ENCODE results near the gene NDFIP2. TPM values are rescaled to one million over a fixed set of nuclear protein-coding genes. Genes with fewer than 3 reads are reported as not detected.

NDFIP2 gene
- total RNA-seq, 4 donors from 2014 or later, result 72.2 to 103 (median 86.2) TPM

GRCh38 chr13:79483086-79483706 is 2.2 kb downstream of the NDFIP2 start:
- peaks cover 63% of the 10 kb centered on the region for H3K4me1 ChIP-seq
- no peak for DNase-seq (ENCODE audit: low spot score in 2 of 2)
- H3K27ac ChIP-seq, result peak overlapping the region; percentile 83
- TF ChIP-seq POLR2A (IDR thresholded peaks at IDR 0.05) (no peak), POLR2AphosphoS5 (IDR thresholded peaks at IDR 0.05) (no peak)
- 56% methylated on average over 4 of the region's 4 CpGs for WGBS
- H3K27me3 ChIP-seq, result no peaks in the 10 kb centered on the region
- no peaks in the 10 kb centered on the region for H3K9me3 ChIP-seq
- H3K4me3 ChIP-seq, result peak overlapping the region; percentile 90
- no peaks in the 10 kb centered on the region for H3K36me3 ChIP-seq

DNA sequence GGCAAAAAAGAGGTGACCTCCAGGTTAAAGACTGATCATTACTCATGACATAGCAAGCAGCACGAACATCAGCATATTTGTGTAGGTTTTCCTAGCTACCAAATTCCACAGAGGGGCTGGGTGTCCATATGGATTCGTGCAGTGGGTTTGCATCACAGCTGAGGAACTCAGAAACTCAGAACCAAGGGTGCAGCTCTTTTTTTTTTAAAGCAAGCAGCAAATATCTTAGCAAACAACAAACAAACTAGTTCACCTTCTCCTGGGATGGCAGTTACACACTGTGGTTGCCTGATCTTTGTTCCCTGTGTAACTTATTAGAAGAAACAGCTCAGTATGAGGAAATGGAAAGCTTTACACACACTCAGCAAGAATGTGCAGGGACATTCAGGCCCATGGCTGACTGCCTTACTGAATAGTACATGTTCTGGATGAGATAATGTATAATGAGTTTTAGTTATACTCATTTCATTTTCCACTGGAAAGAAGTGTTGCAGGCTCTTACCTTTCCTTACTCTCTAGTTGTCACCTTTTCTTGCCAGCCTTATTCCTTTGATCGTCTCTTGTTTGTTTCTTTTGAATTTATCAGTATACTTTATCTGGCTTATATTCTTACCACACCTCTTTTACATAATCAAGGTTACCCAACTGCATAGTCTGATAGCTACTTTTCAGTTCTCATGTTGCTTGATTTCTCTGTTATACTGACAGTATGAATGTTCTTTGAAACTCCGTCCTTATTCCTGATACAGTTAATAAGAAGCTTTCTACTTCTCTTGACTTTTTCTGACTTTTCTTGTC is 4.3 kb downstream of the NDFIP2 start:
- H3K27ac ChIP-seq, result peak overlapping the region; percentile 83
- no peak for DNase-seq (ENCODE audit: low spot score in 2 of 2)
- peaks cover 64% of the 10 kb centered on the region for H3K4me1 ChIP-seq
- no peaks in the 10 kb centered on the region for H3K9me3 ChIP-seq
- no peak for TF ChIP-seq EP300 (IDR thresholded peaks at IDR 0.05)
- H3K27me3 ChIP-seq, result no peaks in the 10 kb centered on the region
- 45% methylated on average over 4 of the region's 4 CpGs for WGBS
- H3K36me3 ChIP-seq, result no peaks in the 10 kb centered on the region
- no peak overlapping the region for H3K4me3 ChIP-seq

GRCh38 chr13:79486433-79487188 is 5.7 kb downstream of the NDFIP2 start:
- Histone ChIP-seq H3K4me3 (no peak overlapping the region), H3K4me1 (peaks cover 74% of the 10 kb centered on the region), H3K27ac (peak overlapping the region; percentile 83), H3K27me3 (no peaks in the 10 kb centered on the region), H3K9me3 (no peaks in the 10 kb centered on the region), H3K36me3 (no peaks in the 10 kb centered on the region)
- DNase-seq (ENCODE audit: low spot score in 2 of 2), result no peak
- TF ChIP-seq, protein P1, sequence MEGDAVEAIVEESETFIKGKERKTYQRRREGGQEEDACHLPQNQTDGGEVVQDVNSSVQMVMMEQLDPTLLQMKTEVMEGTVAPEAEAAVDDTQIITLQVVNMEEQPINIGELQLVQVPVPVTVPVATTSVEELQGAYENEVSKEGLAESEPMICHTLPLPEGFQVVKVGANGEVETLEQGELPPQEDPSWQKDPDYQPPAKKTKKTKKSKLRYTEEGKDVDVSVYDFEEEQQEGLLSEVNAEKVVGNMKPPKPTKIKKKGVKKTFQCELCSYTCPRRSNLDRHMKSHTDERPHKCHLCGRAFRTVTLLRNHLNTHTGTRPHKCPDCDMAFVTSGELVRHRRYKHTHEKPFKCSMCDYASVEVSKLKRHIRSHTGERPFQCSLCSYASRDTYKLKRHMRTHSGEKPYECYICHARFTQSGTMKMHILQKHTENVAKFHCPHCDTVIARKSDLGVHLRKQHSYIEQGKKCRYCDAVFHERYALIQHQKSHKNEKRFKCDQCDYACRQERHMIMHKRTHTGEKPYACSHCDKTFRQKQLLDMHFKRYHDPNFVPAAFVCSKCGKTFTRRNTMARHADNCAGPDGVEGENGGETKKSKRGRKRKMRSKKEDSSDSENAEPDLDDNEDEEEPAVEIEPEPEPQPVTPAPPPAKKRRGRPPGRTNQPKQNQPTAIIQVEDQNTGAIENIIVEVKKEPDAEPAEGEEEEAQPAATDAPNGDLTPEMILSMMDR (IDR thresholded peaks at IDR 0.05), result no peak
- no peak for TF ChIP-seq POLR2AphosphoS5 (IDR thresholded peaks at IDR 0.05)
- TF ChIP-seq EP300 (IDR thresholded peaks at IDR 0.05), result no peak
- no peak for TF ChIP-seq POLR2A (IDR thresholded peaks at IDR 0.05)
- 61% methylated on average over 6 of the region's 6 CpGs for WGBS

GRCh38 chr13:79490326-79490725 is 9.4 kb downstream of the NDFIP2 start:
- DNase-seq (ENCODE audit: low spot score in 2 of 2), result no peak
- Histone ChIP-seq H3K4me1 (peaks cover 76% of the 10 kb centered on the region), H3K27ac (peak overlapping the region; percentile 87), H3K9me3 (no peaks in the 10 kb centered on the region), H3K4me3 (no peak overlapping the region), H3K36me3 (no peaks in the 10 kb centered on the region), H3K27me3 (no peaks in the 10 kb centered on the region)
- TF ChIP-seq, protein P1 (IDR thresholded peaks at IDR 0.05), result no peak
- TF ChIP-seq EP300 (IDR thresholded peaks at IDR 0.05), result no peak
- TF ChIP-seq POLR2A (IDR thresholded peaks at IDR 0.05), result no peak
- no peak for TF ChIP-seq POLR2AphosphoS5 (IDR thresholded peaks at IDR 0.05)
- 88% methylated on average over 1 of the region's 1 CpG for WGBS

- Histone ChIP-seq H3K27me3 (no peaks in the 10 kb centered on the region), H3K4me3 (no peak overlapping the region), H3K4me1 (peaks cover 76% of the 10 kb centered on the region), H3K9me3 (no peaks in the 10 kb centered on the region), H3K27ac (peak overlapping the region; percentile 87), H3K36me3 (no peaks in the 10 kb centered on the region)
- TF ChIP-seq POLR2AphosphoS5 (IDR thresholded peaks at IDR 0.05) (no peak), EP300 (IDR thresholded peaks at IDR 0.05) (no peak), POLR2A (IDR thresholded peaks at IDR 0.05) (no peak)
- TF ChIP-seq, protein P1 (IDR thresholded peaks at IDR 0.05), result no peak
- WGBS, result 86% methylated on average over 1 of the region's 1 CpG
- DNase-seq (ENCODE audit: low spot score in 2 of 2), result no peak
These were observed 9.9 kb downstream of the NDFIP2 start for GRCh38 chr13:79490824-79491223.

GRCh38 chr13:79491715-79492114 is 10.8 kb downstream of the NDFIP2 start:
- Histone ChIP-seq H3K27ac (peak overlapping the region; percentile 87), H3K27me3 (no peaks in the 10 kb centered on the region), H3K4me1 (peaks cover 76% of the 10 kb centered on the region), H3K36me3 (no peaks in the 10 kb centered on the region), H3K4me3 (peak overlapping the region; percentile 20), H3K9me3 (no peaks in the 10 kb centered on the region)
- TF ChIP-seq POLR2AphosphoS5 (IDR thresholded peaks at IDR 0.05) (peak in 1 of 3 donors; percentile 16), POLR2A (IDR thresholded peaks at IDR 0.05) (no peak)
- DNase-seq (ENCODE audit: low spot score in 2 of 2), result no peak
- 20% methylated on average over 4 of the region's 4 CpGs for WGBS
